K562 (cell line): ENCODE measurements around the gene RNF19B. TPM values are rescaled to one million over a fixed set of nuclear protein-coding genes. Genes with fewer than 3 reads are reported as not detected.

ENCODE experiments used
- ATAC-seq: fragments of 200-7000 bp; cut with Tn5 transposase; 3 replicates; pipeline ENCODE4 v1.9.1; 2020; ENCODE audit warnings: moderate library complexity
- BruUV-seq: library from RNA; stranded (reverse); fragments of 400-500 nt; replicated peaks from 2 replicates; lab custom pipeline; 2021; lab: Mats Ljungman, UMichigan
- CTCF ChIA-PET: fragments of 300-600 bp; formaldehyde crosslinking; extraction: SDS; loops from one replicate; lab custom pipeline; 2021; ENCODE audit warnings: low intra/inter-chr PET ratio; lab: Yijun Ruan, JAX
- POLR2A ChIA-PET: fragments of 300-600, 350-650 bp; sonication (Branson Sonifier 250); formaldehyde crosslinking; extraction: SDS; loops from one replicate; lab custom pipeline; 2021; ENCODE audit warnings: antibody characterized with exemption, inconsistent platforms; lab: Yijun Ruan, JAX
- DNase-seq, 4 experiments: peaks; one replicate each; pipeline versions ENCODE4 v3.0.0 to v3.0.0-alpha.2; 2011 to 2018; ENCODE audit warnings: low spot score in 3 of 4, mixed read lengths in 3 of 4; ENCODE audit errors: extremely low read depth in 1 of 4
- FAIRE-seq: peaks from 2 replicates; lab custom pipeline; 2011; peaks lifted over from hg19 to GRCh38; lab: Jason Lieb, UNC
- H2AFZ ChIP-seq: 2 replicates; pipeline ENCODE4 v1.6.0; 2011; ENCODE audit warnings: low read depth, low read length, control low read depth, inconsistent platforms
- H3K27ac ChIP-seq: fragments of 200-600 bp; 3 replicates; pipeline ENCODE4 v1.8.0; 2011; ENCODE audit warnings: low read depth, mild to moderate bottlenecking, control low read depth, inconsistent platforms, low read length, moderate library complexity, mixed read lengths; ENCODE audit errors: extremely low read depth
- H3K27me3 ChIP-seq, 2 experiments: fragments of 300-600 bp in 1 of 2; 2 replicates in 1 of 2; 3 replicates in 1 of 2; pipeline versions ENCODE4 v1.6.0 to v1.8.0; 2011; ENCODE audit warnings: inconsistent platforms in 2 of 2, low read length in 2 of 2, mild to moderate bottlenecking in 1 of 2, mixed read lengths in 1 of 2, moderate library complexity in 1 of 2; ENCODE audit not compliant: control insufficient read depth in 2 of 2, insufficient read depth in 2 of 2
- H3K36me3 ChIP-seq: fragments of 300-600 bp; 3 replicates; pipeline ENCODE4 v1.8.0; 2011; ENCODE audit warnings: mild to moderate bottlenecking, low read length, inconsistent platforms; ENCODE audit not compliant: control insufficient read depth, insufficient read depth
- H3K4me1 ChIP-seq, 2 experiments: fragments of 200-600 bp in 1 of 2; replicated peaks in 1 of 2; 2 replicates in 1 of 2; 3 replicates in 1 of 2; pipeline versions ENCODE4 v1.5.1 to v1.8.0; 2011; ENCODE audit warnings: inconsistent platforms in 2 of 2, low read length in 2 of 2, mild to moderate bottlenecking in 1 of 2, mixed read lengths in 1 of 2, moderate library complexity in 1 of 2; ENCODE audit not compliant: control insufficient read depth in 2 of 2, insufficient read depth in 2 of 2
- H3K4me2 ChIP-seq: 2 replicates; pipeline ENCODE4 v1.6.1; 2011; ENCODE audit warnings: low read length, control low read depth, inconsistent platforms, mixed read lengths; ENCODE audit not compliant: insufficient read depth
- H3K4me3 ChIP-seq: fragments of 200-600 bp; sonication (generic), shearing (Covaris generic); 2 replicates; pipeline ENCODE4 v1.5.1; 2016; ENCODE audit warnings: control low read depth, inconsistent platforms
- H3K79me2 ChIP-seq: fragments of 200-600 bp; 3 replicates; pipeline ENCODE4 v1.8.0; 2011; ENCODE audit warnings: low read length, inconsistent platforms; ENCODE audit not compliant: control insufficient read depth, insufficient read depth
- H3K9ac ChIP-seq, 2 experiments: 2 replicates each; pipeline versions ENCODE4 v1.6.0 to v1.6.1; 2011; ENCODE audit warnings: low read depth in 2 of 2, low read length in 2 of 2, control low read depth in 1 of 2, inconsistent platforms in 1 of 2, mild to moderate bottlenecking in 1 of 2, mixed read lengths in 1 of 2; ENCODE audit not compliant: insufficient read depth in 1 of 2
- H3K9me1 ChIP-seq: one replicate; pipeline ENCODE4 v1.6.0; 2011; ENCODE audit warnings: inconsistent platforms, mild to moderate bottlenecking, low read length, moderate library complexity; ENCODE audit not compliant: control insufficient read depth, insufficient read depth
- H3K9me3 ChIP-seq: replicated peaks from 2 replicates; pipeline ENCODE4 v1.5.1; 2011; ENCODE audit warnings: low read depth, low read length, inconsistent platforms; ENCODE audit not compliant: control insufficient read depth, insufficient read depth
- H4K20me1 ChIP-seq: replicated peaks from 2 replicates; pipeline ENCODE4 v1.6.1; 2011; ENCODE audit warnings: low read length, inconsistent platforms, mixed read lengths; ENCODE audit not compliant: control insufficient read depth, insufficient read depth
- MTF1 ChIP-seq: fragments of 250-450 bp; sonication (Bioruptor Pico); IDR thresholded peaks from 2 replicates; pipeline ENCODE4 v1.9.0; 2021; ENCODE audit warnings: moderate library complexity, mild to moderate bottlenecking, inconsistent platforms, borderline replicate concordance
- RAD51 ChIP-seq: fragments of 450-650 bp; IDR thresholded peaks from 2 replicates; pipeline ENCODE4 v1.7.1; 2016; ENCODE audit warnings: low read depth, mild to moderate bottlenecking, borderline replicate concordance
- SRSF9 ChIP-seq: fragments of 200-400 bp; formaldehyde crosslinking; IDR thresholded peaks from 2 replicates; pipeline ENCODE4 v1.6.1; 2017; ENCODE audit warnings: low read depth, low read length, borderline replicate concordance
- TFAP4 ChIP-seq: sonication (generic); formaldehyde crosslinking; IDR thresholded peaks from 2 replicates; pipeline ENCODE4 v1.8.0; 2022; ENCODE audit warnings: missing genetic modification reagents, mild to moderate bottlenecking, moderate library complexity, borderline replicate concordance
- ZBTB1 ChIP-seq: sonication (generic); formaldehyde crosslinking; IDR thresholded peaks from 2 replicates; pipeline ENCODE4 v1.8.1; 2023; ENCODE audit warnings: missing genetic modification reagents, low read depth, mild to moderate bottlenecking, borderline replicate concordance
- WGBS: fragments of 100-300 bp; shearing (Covaris generic); methylation state at CpG from one replicate; pipeline ENCODE4 v1.1.6; 2016; ENCODE audit warnings: low coverage, mixed read lengths; ENCODE audit not compliant: insufficient coverage; ENCODE audit errors: missing lambda C conversion rate; 5-methylcytosine and 5-hydroxymethylcytosine counted together
- in situ Hi-C: fragments of 300-500 bp; cut with MboI; formaldehyde crosslinking; loops from 4 replicates; pipeline ENCODE4 v1.15.0; 2018; ENCODE audit warnings: inconsistent platforms, mixed read lengths
- intact Hi-C: fragments of 100-400 bp; cut with micrococcal nuclease; formaldehyde crosslinking; loops from 2 replicates; pipeline ENCODE4 v1.14.2; 2022
- polyA plus RNA-seq, 8 experiments: library from polyadenylated mRNA; depleted of rRNA in 4 of 8; stranded (reverse) in 5 of 8; unstranded in 3 of 8; fragments of >200 nt; fragmentation: Nextera tagmentation in 2 of 8; fragmentation: Illumina TruSeq in 1 of 8; extraction: Ambion mirVana in 2 of 8; extraction: Trizol in 1 of 8; gene quantifications; 2 replicates each; pipeline versions ENCODE4 v1.2.1 to v1.2.3, GENCODE V29; 2011 to 2014; ENCODE audit warnings: inconsistent platforms in 1 of 8, missing spikeins in 1 of 8
- total RNA-seq, 7 experiments: library from RNA; depleted of rRNA in 6 of 7; stranded (reverse); fragments of >200 nt in 6 of 7; fragmentation: Illumina TruSeq in 2 of 7; extraction: Trizol in 2 of 7; gene quantifications; 2 replicates each; pipeline versions ENCODE4 v1.2.1 to v1.2.3, GENCODE V29; 2011 to 2021; ENCODE audit warnings: low replicate concordance in 1 of 7
- TF ChIP-seq, protein P1 (sequence below): fragments of 450-650 bp; formaldehyde crosslinking; IDR thresholded peaks from 2 replicates; pipeline ENCODE4 v1.4.0; 2020; ENCODE audit warnings: mild to moderate bottlenecking

The RNF19B gene
- total and polyA plus RNA-seq, 9 of the 15 experiments (the other 6 are each of a cell fraction or from before 2014, with no cell fraction given), result 2.6 to 14.9 (median 10.1) TPM

GRCh38 chr1:33013791-33014190 is 49.2 kb upstream of the RNF19B start:
- POLR2A ChIA-PET, result interaction anchor here (1.4 to 4.4 kb wide), 2 partner anchors 12 to 17 kb away, joined by 3 to 28 read pairs; no protein-coding TSS in a partner anchor
- Histone ChIP-seq H3K4me1 (peaks cover 4 to 29% of the 10 kb centered on the region in 2 experiments), H3K79me2 (peaks cover 7% of the 10 kb centered on the region; the same call in 1 of the 3 replicates), H3K9me3 (no peaks in the 10 kb centered on the region), H3K9me1 (no peaks in the 10 kb centered on the region), H3K36me3 (peaks cover 85% of the 10 kb centered on the region), H4K20me1 (peaks cover 22% of the 10 kb centered on the region), H3K4me3 (no peak overlapping the region), H2AFZ (no peak overlapping the region), H3K27ac (no peak overlapping the region), H3K27me3 (no peaks in the 10 kb centered on the region), H3K4me2 (no peak overlapping the region), H3K9ac (no peak overlapping the region)
- CTCF ChIA-PET, result no interaction called here
- no peak for DNase-seq
- no TSS peak for BruUV-seq
- no peak for ATAC-seq
- no peak for TF ChIP-seq MTF1 (CRISPR knock-in tag)
- TF ChIP-seq TFAP4 (CRISPR knock-in tag), result no peak
- intact Hi-C loops (no loop called here), in situ Hi-C loops (no loop called here)
- FAIRE-seq, result no peak
- WGBS, result 91% methylated on average over 1 of the region's 1 CpG

DNA sequence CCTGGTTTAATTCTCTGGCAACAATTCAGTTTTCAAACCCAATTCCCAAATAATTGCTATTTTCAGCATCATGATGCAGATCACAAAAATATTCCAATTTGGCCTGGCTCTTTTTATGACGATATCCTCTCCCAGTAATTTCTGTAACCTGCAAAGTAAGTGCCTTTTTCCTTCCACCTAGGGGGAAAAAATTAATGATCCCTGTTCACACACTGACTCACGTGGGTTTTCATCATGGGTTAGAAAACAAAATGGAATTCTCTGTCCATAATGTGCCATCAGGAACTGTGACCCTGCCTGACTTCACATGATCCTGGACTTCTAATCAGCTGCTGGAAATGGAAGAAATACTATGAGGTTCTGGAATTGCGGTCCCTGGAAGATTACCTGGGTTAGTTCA is 47.6 kb upstream of the RNF19B start:
- TF ChIP-seq ZBTB1 (CRISPR knock-in tag) (no peak), SRSF9 (no peak), RAD51 (no peak)
- TF ChIP-seq, protein P1, sequence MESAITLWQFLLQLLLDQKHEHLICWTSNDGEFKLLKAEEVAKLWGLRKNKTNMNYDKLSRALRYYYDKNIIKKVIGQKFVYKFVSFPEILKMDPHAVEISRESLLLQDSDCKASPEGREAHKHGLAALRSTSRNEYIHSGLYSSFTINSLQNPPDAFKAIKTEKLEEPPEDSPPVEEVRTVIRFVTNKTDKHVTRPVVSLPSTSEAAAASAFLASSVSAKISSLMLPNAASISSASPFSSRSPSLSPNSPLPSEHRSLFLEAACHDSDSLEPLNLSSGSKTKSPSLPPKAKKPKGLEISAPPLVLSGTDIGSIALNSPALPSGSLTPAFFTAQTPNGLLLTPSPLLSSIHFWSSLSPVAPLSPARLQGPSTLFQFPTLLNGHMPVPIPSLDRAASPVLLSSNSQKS (CRISPR knock-in tag), result no peak
- Histone ChIP-seq H3K79me2 (peaks cover 2% of the 10 kb centered on the region; the same call in 1 of the 3 replicates), H3K9ac (no peak overlapping the region), H3K27ac (no peak overlapping the region), H3K4me1 (peaks cover 7 to 43% of the 10 kb centered on the region in 2 experiments), H3K4me2 (no peak overlapping the region), H3K36me3 (peaks cover 85% of the 10 kb centered on the region), H3K27me3 (no peaks in the 10 kb centered on the region), H3K9me1 (no peaks in the 10 kb centered on the region), H3K9me3 (no peaks in the 10 kb centered on the region), H2AFZ (no peak overlapping the region), H4K20me1 (peaks cover 38% of the 10 kb centered on the region), H3K4me3 (no peak overlapping the region)
- DNase-seq (no peak), FAIRE-seq (no peak), ATAC-seq (no peak)
- intact Hi-C loops (no loop called here), in situ Hi-C loops (no loop called here)
- CTCF ChIA-PET, result no interaction called here
- POLR2A ChIA-PET, result interaction anchor here (1.1 to 4.4 kb wide), 2 partner anchors 11 to 14 kb away, joined by 3 to 28 read pairs; no protein-coding TSS in a partner anchor
- 88% methylated on average over 3 of the region's 3 CpGs for WGBS
- no TSS peak for BruUV-seq
